Measurements from ENCODE around the gene ECM2.
"Not testable (repeated sequence)": the region's sequence is repeated elsewhere in the genome, so short reads cannot be mapped to it uniquely, and the experiment has no call there.

Gene ECM2

DNA sequence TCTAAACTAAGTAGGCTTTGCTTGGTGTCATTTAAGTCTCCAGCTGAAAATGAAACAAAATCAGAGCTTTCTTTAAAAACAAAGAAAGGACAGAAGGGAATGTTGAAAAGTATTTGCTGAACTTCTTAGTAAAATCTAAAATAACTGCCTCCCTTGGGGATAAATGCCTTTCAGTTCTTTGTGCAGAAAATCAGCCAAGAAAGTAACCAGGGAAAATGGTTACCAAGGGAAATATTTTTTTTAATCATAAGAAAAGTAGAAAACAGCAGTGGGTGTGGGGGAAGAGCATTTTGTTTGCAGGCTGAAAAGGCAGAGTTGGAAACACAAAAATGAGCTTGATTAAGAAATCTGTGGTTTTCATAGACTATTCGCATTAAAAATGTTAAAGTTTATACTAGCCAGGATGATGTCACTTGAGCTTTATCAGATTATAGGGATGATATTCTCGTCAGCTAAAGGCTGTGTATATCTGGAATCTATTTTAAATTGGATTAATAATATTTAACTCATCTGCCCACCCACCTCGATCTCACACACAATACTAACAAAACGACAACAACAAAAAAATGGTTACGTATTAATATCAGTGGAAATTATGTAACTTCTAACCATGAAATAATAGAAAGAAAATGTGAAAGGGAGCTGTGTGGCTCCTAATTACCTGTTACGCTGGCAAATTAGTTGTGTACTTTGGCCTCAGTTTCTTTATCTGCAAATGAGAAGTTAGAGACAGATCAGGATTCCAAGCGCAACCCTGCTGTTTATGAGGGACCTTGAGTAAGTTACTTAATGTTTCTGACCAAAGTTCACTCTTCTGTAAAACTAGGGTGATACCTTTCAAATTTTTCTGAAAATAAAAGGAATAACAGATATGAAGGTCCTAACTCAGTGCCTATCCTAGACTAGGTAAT, at the start of gene ECM2:
Gene ECM2 (minus strand): TSS at position 51 of the 911 bp plus-strand sequence. CDS start 13,124 bp downstream, outside the sequence.
- no peak for DNase-seq (ENCODE audit: low read depth)

DNA sequence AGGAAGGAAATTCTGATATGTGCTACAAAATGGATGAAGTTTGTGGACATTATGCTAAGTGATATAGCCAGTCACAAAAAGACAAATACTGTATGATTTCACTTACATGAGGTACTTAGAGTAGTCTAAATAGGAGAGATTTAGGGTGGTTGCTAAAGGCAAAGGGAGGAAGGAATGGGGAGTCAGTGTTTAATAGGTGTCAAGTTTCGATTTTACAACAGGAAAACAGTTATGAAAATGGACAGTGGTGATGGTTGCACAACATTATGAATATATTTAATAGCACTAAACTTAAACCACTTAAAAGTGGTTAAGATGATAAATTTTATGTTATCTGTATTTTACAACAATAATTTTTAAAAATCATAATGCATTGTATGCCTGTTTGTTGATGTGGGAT, 40.4 kb upstream of the ECM2 start:
- no peak for DNase-seq (ENCODE audit: low read depth)

DNA sequence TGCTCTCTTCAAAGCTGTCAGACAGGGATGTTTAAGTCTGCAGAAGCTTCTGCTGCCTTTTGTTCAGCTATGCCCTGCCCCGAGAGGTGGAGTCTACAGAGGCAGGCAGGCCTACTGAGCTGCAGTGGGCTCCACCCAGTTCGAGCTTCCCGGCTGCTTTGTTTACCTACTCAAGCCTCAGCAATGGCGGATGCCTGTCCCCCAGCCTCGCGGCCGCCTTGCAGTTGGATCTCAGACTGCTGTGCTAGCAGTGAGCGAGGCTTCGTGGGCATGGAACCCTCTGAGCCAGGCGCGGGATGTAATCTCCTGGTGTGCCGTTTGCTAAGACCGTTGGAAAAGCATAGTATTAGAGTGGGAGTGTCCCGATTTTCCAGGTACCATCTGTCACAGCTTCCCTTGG, 37.8 kb upstream of the ECM2 start:
- not testable (repeated sequence) for DNase-seq (ENCODE audit: low read depth)

DNA sequence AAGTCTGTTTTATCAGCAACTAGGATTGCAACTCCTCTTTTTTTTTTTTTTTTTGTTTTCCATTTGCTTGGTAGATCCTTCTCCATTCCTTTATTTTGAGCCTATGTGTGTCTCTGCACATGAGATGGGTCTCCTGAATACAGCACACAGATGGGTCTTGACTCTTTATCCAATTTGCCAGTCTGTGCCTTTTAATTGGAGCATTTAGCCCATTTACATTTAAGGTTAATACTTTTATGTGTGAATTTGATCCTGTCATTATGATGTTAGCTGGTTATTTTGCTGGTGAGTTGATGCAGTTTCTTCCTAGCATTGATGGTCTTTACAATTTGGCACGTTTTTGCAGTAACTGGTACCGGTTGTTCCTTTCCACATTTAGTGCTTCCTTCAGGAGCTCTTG, 36.1 kb upstream of the ECM2 start:
- DNase-seq (ENCODE audit: low read depth), result not testable (repeated sequence)

DNA sequence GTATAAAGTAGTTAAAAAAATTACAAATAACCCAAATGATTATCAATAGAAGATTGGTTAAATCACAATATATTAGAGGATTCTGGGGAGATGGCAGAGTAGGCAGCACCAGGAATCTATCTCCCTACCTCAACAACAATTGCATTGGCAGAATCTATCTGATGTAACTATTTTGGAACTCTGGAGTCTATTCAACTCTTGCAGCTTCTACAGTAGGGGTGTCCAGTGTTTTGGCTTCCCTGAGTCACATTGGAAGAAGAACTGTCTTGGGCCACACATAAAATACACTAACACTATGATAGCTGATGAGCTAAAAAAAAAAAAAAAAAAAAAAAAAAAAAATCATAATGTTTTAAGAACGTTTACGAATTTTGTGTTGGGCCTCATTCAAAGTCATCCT, 29.2 kb upstream of the ECM2 start:
- DNase-seq (ENCODE audit: low read depth), result no peak

DNA sequence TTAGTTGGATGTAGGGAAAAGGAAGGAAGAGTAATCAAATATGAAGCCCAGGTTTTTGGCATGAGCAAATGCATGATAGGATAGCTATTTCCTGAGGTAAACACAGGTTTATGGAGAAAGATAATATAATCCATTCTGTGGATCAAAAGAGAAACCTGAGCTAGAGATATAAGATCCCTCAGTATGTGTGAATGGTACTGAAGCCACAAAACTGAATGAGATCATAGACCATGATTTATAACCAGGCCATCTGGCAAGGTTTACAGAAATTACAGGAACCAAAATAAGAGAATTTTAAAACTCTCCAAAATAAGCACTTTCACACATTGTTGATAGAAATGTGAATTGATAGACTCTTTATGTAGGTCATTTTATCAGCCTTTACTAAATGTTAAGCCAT, 28.7 kb upstream of the ECM2 start:
- no peak for DNase-seq (ENCODE audit: low read depth)

DNA sequence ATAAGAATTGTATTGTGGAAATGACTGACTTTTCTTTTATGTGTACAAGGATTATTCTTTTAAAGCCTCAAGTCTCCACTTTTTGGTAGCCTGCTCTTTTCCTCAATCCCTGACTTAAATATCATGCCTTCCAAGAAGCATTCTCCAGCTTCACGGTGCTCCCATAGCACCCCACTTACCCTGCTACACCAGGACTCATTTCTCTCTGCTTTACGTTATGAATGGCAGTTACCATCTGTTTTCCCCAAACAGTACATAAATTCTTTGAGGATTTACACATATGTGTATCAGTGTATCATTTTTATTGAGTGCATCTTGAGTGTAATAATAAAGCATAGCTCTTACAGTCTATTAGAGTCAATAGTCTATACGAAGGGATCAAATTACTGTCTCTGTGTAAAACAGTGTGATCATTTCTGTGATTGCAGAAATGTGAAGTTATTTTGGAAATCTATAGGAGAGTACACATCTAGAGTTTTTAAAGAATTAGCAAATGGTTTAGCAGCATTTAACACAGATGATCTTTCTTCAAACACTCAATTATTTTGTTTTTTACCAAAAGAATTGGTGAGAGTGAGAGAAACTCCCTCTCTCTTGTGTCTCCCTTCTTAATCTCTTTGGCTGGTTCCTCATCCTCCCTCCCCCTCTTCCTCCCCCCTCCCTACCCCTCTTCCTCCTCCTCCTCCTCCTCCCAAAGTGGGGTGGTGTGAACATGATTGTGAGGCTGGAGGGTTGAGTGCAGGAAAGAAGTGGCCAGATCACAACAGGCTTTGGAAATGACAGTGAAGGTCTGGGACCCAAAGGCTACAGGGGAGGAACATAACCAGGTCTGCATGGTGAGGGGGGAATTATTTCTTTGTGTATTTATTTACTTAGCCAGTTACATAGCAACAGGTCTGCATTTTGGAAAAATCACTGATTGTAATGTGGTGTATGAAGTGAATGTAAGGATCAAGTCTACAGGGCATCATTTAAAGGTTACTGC, 27.6 kb upstream of the ECM2 start:
- DNase-seq (ENCODE audit: low read depth), result no peak

DNA sequence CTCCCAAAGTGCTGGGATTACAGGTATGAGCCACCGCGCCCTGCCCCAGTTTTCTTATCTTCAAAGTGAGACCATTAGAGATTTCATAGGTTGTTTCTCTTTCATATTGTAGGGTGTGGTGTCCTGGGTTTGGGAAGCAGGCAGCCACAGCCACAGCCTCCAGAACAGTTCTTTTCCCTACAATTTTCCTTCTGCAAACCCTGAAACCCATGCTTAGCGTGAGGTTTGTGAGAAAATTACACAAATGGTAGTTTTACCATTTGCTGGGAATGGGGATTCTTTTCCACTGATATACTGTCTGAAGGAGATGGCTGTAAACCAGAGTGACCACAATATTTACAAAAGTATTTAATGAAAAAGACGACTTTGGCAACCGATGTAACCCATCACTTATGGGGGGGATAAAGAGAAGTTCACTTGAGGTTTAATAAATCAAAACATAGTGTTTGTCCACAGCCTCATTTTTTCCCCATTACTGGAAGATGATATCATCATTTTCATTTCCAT, 26.7 kb upstream of the ECM2 start:
- DNase-seq (ENCODE audit: low read depth), result no peak

DNA sequence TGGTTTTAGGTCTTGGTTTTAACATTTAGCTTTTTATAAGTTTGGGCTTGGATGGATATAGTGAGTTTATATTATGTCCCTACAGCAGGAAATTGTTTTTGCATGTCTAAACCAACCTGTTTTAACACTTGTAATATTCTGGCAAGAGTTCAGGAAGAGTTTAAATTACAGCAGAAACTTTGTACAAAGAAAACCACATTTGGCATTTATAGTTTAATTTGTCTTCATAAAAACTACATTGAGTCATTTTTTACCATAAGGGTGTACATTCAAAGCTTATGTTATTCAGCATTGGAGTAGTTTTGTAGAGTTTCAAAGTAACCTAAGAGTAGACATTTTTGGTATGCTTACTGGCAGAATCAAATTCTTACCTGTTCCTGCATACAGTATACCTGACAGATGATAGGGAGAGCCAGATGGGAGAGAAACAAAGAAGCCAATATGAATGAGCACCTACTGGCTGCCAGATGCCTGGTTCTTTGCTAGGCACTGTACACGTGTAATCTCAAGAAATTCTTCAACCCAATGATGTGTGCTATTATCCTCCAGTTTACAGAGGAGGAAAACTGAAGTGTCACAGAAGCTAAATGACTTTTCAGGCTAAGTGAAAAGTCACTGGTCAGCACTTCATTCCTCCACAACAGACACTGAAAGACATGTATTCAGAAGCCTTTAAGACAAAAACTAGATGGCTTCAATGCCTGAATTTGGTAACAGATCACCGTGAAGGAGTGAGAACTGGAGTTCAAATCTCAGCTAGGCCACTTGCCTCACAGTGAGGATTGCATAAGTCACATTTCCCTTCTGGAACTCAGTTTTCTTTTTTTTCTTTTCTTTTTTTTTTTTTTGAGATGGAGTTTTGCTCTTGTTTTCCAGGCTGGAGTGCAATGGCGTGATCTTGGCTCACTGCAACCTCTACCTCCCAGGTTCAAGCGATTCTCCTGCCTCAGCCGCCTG, 25.9 kb upstream of the ECM2 start:
- DNase-seq (ENCODE audit: low read depth), result no peak

DNA sequence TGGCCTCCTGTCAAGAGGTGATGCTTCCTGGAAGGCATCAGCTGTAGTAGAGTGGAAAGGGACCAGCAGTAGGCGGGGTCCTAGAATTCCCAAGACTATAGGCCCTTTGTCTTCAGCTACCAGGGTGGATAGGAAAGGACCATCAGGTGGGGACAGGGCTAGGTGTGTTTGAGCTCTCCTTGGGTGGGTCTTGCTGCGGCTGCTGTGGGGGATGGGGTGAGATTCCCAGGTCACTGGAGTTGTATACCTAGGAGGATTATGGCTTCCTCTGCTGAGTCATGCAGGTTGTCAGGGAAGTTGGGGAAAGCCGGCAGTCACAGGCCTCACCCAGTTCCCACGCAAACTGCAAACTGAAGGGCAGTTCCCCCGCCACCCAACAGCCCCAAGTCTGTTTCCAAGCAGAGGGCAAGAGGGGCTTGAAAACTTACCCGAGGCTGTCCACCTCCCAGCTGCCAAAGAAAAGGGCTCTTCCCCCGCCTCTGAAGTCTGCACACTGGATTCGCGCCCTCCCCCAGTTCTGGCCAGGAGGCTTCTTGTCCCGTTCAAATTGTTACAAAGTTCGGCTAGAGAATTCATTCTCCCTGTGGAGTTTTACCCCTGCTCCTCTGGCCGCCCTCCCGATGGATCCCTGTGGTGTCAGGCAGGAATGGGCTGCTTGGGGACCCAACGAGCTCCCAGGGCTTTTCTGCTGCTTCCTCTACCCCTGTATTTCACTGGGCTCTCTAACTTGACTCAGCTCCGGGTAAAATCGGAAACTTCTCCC, 23.0 kb upstream of the ECM2 start:
- no peak for DNase-seq (ENCODE audit: low read depth)

DNA sequence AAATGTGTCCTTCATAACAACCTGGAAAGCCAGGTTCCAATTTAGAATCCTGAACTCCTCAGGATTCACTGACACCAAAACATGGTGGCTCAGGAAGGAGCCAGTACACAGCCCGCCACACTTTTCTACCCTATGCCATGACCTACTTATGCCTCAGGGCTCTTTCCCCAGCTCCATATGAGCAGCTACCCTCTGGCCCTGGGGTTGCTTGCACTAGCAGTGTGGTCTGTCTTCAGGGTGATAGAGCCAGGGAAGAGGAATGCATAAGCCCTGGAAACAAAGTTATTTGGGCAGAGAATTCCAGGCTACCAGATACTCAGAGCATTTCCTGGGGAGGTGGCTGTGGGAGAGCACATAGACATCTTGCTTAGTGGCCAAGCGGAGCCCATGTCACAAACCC, 15.0 kb upstream of the ECM2 start:
- no peak for DNase-seq (ENCODE audit: low read depth)

DNA sequence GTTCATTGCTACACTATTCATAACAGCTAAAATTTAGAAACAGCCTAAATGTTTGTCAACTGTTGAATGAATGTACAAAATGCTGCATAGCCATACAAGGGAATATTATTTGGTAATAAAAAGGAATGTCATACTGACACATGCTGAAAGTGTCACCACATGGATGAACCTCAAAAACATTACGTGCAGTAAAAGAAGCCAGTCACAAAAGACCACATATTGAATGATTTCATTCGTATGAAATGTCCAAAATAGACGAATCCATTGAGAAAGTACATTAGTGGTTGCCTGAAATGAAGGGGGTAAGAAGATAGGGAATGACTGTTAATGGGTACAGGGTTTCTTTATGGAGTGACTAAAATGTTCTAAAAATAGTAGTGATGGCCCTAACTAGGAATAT, 11.6 kb upstream of the ECM2 start:
- no peak for DNase-seq (ENCODE audit: low read depth)

DNA sequence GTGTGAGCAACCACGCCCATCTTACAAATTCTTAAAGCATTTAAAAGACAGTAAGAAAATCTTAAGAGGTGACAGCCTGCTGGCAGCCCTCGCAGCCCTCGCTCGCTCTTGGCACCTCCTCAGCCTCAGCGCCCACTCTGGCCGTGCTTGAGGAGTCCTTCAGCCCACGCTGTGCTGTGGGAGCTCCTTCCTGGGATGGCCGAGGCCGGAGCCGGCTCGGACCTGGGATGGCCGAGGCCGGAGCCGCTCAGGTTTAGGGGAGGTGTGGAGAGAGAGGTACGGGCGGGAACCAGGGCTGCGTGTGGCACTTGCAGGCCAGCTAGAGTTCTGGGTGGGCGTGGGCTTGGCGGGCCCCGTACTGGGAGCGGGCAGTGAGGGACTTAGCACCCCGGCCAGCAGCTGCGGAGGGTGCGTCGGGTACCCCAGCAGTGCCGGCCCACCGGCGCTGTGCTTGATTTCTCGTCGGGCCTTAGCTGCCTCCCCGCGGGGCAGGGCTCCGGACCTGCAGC, 9.3 kb upstream of the ECM2 start:
- DNase-seq (ENCODE audit: low read depth), result no peak

DNA sequence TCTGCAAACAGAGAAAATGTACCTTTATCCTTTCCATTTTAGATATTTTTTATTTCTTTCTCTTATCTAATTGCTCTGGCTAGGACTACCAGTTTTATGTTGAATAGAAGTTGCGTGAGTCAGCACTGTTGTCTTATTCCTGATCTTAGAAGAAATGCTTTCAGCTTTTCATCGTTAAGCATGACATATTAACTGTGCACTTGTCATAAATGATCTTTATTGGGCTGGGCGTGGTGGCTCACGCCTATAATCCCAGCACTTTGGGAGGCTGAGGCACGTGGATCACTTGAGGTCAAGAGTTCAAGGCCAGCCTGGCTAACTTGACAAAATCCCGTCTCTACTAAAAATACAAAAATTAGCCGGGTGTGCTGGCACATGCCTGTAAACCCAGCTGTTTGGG, 8.2 kb upstream of the ECM2 start:
- DNase-seq (ENCODE audit: low read depth), result no peak

DNA sequence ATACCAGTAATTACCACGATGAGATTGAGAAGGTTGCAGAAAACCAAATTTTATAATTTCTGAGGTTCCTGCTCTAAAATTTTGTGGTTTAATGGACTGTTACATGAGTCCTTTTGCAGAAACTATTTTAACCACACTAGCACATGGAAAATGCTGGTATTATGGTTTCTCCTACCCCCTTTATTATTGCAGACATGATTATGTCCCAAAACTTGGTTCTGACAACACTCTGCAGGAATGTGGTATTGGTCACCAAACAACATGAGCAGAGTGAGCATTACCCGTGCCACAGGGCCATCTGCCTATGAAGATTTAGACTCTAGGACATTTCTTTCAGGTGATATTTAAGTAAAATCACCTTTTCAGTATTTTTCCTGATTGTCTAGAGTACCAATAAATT, 2.8 kb upstream of the ECM2 start:
- DNase-seq (ENCODE audit: low read depth), result no peak

DNA sequence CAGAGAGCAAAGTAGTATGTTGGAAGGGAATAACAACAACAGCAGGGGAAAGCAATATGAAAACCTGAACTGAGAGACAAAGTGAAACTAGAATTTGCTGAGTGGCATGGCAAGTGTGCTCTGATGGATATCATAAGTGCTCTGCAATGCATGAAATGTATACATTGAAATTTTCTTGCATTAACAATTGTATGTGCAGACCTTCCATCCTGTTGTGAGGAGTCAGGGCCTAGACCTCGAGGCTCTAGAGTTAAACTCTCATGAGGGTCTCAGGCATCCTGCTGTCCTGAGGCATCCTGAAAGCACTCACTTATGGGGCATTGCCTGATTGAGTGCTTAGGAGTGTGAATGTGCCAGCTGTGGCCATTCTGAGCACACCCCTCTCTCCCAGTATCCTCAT, 1.1 kb downstream of the ECM2 start:
- no peak for DNase-seq (ENCODE audit: low read depth)

DNA sequence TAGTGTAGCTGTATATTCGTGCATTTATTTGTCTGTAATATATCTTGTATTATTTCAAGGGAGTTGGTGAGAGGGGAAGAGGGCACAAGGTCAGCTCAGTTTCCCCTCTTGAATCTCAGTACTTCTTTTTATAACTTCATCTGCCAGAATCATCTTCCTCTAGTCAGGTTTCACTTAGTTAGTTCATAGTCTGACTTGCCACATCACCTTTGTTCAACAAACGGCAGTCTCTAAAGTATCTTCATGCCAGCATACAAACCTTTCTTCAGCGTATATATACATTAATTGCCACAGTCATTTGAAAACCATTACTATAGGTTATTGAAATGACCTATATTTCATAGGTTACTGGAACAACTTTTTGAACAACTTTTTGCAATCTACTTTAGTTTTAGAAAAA, 1.6 kb downstream of the ECM2 start:
- no peak for DNase-seq (ENCODE audit: low read depth)

DNA sequence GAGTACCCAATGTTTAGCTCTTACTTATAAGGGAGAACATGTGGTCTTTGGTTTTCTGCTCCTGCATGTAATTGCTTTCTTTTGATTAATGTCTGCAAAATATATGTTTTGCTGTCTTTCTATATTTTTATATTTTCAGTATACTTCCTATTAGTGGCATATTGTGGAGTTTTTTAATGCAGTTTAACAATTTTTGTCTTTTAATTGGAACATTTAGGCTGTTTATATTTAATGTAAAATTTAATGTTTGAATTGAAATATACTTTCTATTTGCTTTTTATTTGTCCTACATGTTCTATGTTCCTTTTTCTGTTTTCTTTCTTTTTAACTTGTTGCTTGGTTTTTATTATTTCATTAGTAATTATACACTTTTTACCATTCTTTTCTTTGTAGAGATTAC, 4.9 kb downstream of the ECM2 start:
- DNase-seq (ENCODE audit: low read depth), result no peak

DNA sequence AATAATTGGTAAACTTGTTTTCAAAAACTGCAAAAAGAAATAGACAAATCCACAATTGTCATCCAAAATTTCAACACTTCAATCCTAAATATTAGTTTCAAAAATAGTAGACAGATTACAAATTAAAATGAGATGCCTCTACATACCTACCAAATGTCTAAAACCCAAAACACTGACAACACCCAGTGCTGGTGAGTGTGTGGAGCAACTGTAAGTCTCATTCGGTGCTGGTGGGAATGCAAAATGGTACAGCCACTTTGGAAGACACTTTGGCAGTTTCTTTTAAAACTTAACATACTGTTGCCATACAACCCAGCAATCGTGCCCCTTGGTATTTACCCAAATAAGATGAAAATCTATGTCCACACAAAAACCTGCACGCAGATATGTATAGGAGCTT, 6.7 kb downstream of the ECM2 start:
- DNase-seq (ENCODE audit: low read depth), result no peak

DNA sequence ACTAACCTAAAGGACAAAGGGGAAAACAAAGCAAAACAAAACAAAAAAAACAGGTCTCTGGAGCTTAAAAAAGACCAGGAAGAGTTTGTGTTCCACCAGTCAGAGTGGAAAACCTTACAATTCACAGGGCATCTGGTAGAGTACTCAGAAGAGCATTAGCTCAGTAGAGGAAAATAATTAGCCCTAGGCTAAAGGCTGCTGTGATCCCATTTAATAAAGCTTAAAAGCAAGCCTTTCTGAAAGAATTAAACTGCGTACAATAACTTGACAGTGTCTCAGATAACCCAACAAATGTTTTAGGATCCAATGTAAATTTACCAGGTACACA, 7.3 kb downstream of the ECM2 start:
- DNase-seq (ENCODE audit: low read depth), result no peak
